Uterus (tissue), 2 donors: Measurements from ENCODE around the gene BCAR3.

ENCODE experiments used
- CTCF ChIP-seq, 4 experiments: fragments of 200-600 bp in 2 of 4; fragments of 450-650 bp in 2 of 4; sonication (generic) in 2 of 4; IDR thresholded peaks; one replicate each; pipeline ENCODE4 v1.5.1; 2016 to 2019; ENCODE audit warnings: antibody characterized with exemption in 4 of 4, mild to moderate bottlenecking in 2 of 4, moderate library complexity in 1 of 4
- POLR2A ChIP-seq, 2 donors: fragments of 450-650 bp; IDR thresholded peaks; one replicate each; pipeline ENCODE4 v1.6.1; 2016; ENCODE audit warnings: antibody characterized with exemption in 2 of 2, mild to moderate bottlenecking in 1 of 2, moderate library complexity in 1 of 2

GRCh38 chr1:93668951-93669350, 12.7 kb downstream of the BCAR3 start:
- TF ChIP-seq CTCF (IDR thresholded peaks at IDR 0.05) (no peak), POLR2A (IDR thresholded peaks at IDR 0.05) (no peak)
